Glomerular visceral epithelial cell (primary cell): ENCODE measurements around the gene PPT2.
"Not testable (repeated sequence)": the region's sequence is repeated elsewhere in the genome, so short reads cannot be mapped to it uniquely, and the experiment has no call there.

Experiments
- DNase-seq: peaks from one replicate; pipeline ENCODE4 v3.0.0-alpha.2; 2016; ENCODE audit errors: extremely low spot score

Gene PPT2

GRCh38 chr6:32210191-32210601 lies 56.3 kb downstream of the PPT2 start:
- no peak for DNase-seq

- not testable (repeated sequence) for DNase-seq
These were observed 57.5 kb downstream of the PPT2 start for GRCh38 chr6:32211432-32211831.

- no peak for DNase-seq
These were observed 58.3 kb downstream of the PPT2 start for GRCh38 chr6:32212076-32212760.
